Tibial nerve (tissue), 4 donors: Measurements from ENCODE around the gene CORO2A. TPM values are rescaled to one million over a fixed set of nuclear protein-coding genes. Genes with fewer than 3 reads are reported as not detected.
"Not testable (repeated sequence)": the region's sequence is repeated elsewhere in the genome, so short reads cannot be mapped to it uniquely, and the experiment has no call there.

Experiments used
- DNase-seq, 2 donors: peaks; one replicate each; pipeline ENCODE4 v3.0.0-alpha.2; 2019; ENCODE audit warnings: low spot score in 2 of 2
- H3K27ac ChIP-seq, 4 donors: fragments of 200-600 bp; sonication (generic) in 3 of 4; one replicate each; pipeline ENCODE4 v1.5.1; 2017 to 2019; ENCODE audit warnings: mild to moderate bottlenecking in 1 of 4
- H3K27me3 ChIP-seq, 2 donors: fragments of 200-600 bp; sonication (generic) in 1 of 2; one replicate each; pipeline versions ENCODE4 v1.5.1 to v1.6.0; 2017 to 2019
- H3K36me3 ChIP-seq, 3 donors: fragments of 200-600 bp; sonication (generic); one replicate each; pipeline ENCODE4 v1.5.1; 2018 to 2019
- H3K4me1 ChIP-seq, 4 donors: fragments of 200-600 bp; sonication (generic) in 3 of 4; one replicate each; pipeline ENCODE4 v1.5.1; 2017 to 2019
- H3K4me3 ChIP-seq, 4 donors: fragments of 200-600 bp; sonication (generic) in 3 of 4; one replicate each; pipeline ENCODE4 v1.5.1; 2017 to 2019; ENCODE audit warnings: mild to moderate bottlenecking in 1 of 4, moderate library complexity in 1 of 4
- H3K9me3 ChIP-seq, 4 donors: fragments of 200-600 bp; sonication (generic) in 3 of 4; one replicate each; pipeline ENCODE4 v1.5.1; 2017 to 2019
- EP300 ChIP-seq, 2 donors: sonication (generic); formaldehyde crosslinking; IDR thresholded peaks; one replicate each; pipeline ENCODE4 v1.6.1; 2017; ENCODE audit warnings: antibody characterized with exemption in 2 of 2, mild to moderate bottlenecking in 1 of 2
- POLR2A ChIP-seq, 2 donors: fragments of 450-650 bp; IDR thresholded peaks; one replicate each; pipeline ENCODE4 v1.6.1; 2017; ENCODE audit warnings: antibody characterized with exemption in 2 of 2, mild to moderate bottlenecking in 2 of 2, moderate library complexity in 2 of 2
- WGBS, 2 donors: methylation state at CpG; one replicate each; pipeline ENCODE4 v1.1.5; 2018; 5-methylcytosine and 5-hydroxymethylcytosine counted together
- total RNA-seq, 4 donors: library from RNA; depleted of rRNA; stranded (reverse); fragments of >200 nt; gene quantifications; one replicate each; pipeline ENCODE4 v1.1.0, GENCODE V29; 2016
- TF ChIP-seq, protein P1 (sequence below), 5 experiments: fragments of 200-600 bp in 3 of 5; fragments of 450-650 bp in 2 of 5; sonication (generic) in 3 of 5; IDR thresholded peaks; one replicate each; pipeline ENCODE4 v1.5.1; 2016 to 2019; ENCODE audit warnings: antibody characterized with exemption in 5 of 5, mild to moderate bottlenecking in 3 of 5, moderate library complexity in 2 of 5

CORO2A gene
- total RNA-seq, 4 donors from 2014 or later, result 1.9 to 3.3 (median 3.2) TPM

GRCh38 chr9:98094316-98094715, 98.1 kb downstream of the CORO2A start:
- TF ChIP-seq EP300 (IDR thresholded peaks at IDR 0.05) (no peak), POLR2A (IDR thresholded peaks at IDR 0.05) (no peak)
- TF ChIP-seq, protein P1, sequence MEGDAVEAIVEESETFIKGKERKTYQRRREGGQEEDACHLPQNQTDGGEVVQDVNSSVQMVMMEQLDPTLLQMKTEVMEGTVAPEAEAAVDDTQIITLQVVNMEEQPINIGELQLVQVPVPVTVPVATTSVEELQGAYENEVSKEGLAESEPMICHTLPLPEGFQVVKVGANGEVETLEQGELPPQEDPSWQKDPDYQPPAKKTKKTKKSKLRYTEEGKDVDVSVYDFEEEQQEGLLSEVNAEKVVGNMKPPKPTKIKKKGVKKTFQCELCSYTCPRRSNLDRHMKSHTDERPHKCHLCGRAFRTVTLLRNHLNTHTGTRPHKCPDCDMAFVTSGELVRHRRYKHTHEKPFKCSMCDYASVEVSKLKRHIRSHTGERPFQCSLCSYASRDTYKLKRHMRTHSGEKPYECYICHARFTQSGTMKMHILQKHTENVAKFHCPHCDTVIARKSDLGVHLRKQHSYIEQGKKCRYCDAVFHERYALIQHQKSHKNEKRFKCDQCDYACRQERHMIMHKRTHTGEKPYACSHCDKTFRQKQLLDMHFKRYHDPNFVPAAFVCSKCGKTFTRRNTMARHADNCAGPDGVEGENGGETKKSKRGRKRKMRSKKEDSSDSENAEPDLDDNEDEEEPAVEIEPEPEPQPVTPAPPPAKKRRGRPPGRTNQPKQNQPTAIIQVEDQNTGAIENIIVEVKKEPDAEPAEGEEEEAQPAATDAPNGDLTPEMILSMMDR (IDR thresholded peaks at IDR 0.05), result no peak
- no peaks in the 10 kb centered on the region for H3K9me3 ChIP-seq
- peaks cover 0 to 6% (median 0%) of the 10 kb centered on the region in 4 donors for H3K4me1 ChIP-seq
- no peak overlapping the region for H3K4me3 ChIP-seq
- no peak overlapping the region for H3K27ac ChIP-seq
- H3K36me3 ChIP-seq, result peaks cover 0 to 37% (median 0%) of the 10 kb centered on the region in 3 donors
- no peaks in the 10 kb centered on the region for H3K27me3 ChIP-seq
- 81 to 84% methylated on average over 4 of the region's 4 CpGs for WGBS, 2 donors
- DNase-seq, result no peak

- H3K36me3 ChIP-seq, result peaks cover 0 to 28% (median 0%) of the 10 kb centered on the region in 3 donors
- no peak overlapping the region for H3K4me3 ChIP-seq
- no peaks in the 10 kb centered on the region for H3K9me3 ChIP-seq
- no peak overlapping the region for H3K27ac ChIP-seq
- TF ChIP-seq EP300 (IDR thresholded peaks at IDR 0.05) (no peak), POLR2A (IDR thresholded peaks at IDR 0.05) (no peak)
- TF ChIP-seq, protein P1 (IDR thresholded peaks at IDR 0.05), result no peak
- DNase-seq, result no peak
- WGBS, 2 donors, result 73 to 74% methylated on average over 11 of the region's 11 CpGs
- no peaks in the 10 kb centered on the region for H3K27me3 ChIP-seq
- peaks cover 0 to 6% (median 3%) of the 10 kb centered on the region in 4 donors for H3K4me1 ChIP-seq
Measured at GRCh38 chr9:98092613-98092931, 99.9 kb downstream of the CORO2A start.

DNA sequence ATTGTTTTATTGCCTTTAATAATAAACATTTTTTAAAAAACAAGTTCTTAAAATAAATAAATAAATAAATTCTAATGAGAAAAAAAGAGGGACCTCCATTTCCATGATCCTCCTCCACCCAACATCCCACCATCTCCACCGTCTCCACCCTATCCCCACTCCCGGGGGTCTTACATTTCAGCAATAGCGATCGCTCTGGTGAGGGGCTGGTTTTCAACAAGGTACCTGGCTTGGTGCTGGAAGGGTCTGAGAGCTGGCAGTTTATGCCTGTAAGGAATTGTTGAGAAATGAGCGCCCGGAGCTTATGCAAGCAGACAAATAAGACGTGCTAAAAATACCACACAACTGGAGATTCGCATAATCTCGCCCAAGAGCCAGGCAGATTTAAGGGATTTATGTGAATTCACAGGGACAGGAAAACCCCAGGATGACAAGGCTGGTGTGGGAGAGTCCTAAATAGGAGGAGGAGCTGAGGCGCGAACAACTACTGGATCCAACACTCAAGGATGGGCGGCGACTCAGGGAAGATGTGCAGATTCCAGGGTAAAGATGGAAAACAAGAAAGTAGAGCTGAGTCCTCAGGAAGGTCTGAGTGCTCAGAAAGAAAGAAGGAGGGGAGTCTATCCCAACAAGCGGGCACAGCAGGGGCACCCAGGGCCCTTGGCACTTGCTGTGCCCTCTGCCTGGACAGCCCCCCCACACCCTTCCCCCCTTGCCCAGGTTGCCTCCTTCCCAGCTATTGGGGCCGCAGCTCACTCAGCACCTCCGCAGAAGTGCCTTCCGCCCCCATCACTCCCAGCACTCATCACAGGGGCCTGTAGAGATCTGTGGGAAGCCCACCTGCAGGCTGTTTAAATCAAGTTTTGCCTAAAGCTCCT, 100.5 kb downstream of the CORO2A start:
- DNase-seq, result no peak
- Histone ChIP-seq H3K9me3 (no peaks in the 10 kb centered on the region), H3K36me3 (peaks cover 0 to 28% (median 0%) of the 10 kb centered on the region in 3 donors), H3K4me3 (no peak overlapping the region), H3K4me1 (peaks cover 0 to 12% (median 3%) of the 10 kb centered on the region in 4 donors), H3K27me3 (no peaks in the 10 kb centered on the region), H3K27ac (no peak overlapping the region)
- TF ChIP-seq, protein P1 (IDR thresholded peaks at IDR 0.05), result no peak
- TF ChIP-seq POLR2A (IDR thresholded peaks at IDR 0.05), result no peak
- TF ChIP-seq EP300 (IDR thresholded peaks at IDR 0.05), result no peak
- 59 to 60% methylated on average over 17 of the region's 17 CpGs for WGBS, 2 donors

DNA sequence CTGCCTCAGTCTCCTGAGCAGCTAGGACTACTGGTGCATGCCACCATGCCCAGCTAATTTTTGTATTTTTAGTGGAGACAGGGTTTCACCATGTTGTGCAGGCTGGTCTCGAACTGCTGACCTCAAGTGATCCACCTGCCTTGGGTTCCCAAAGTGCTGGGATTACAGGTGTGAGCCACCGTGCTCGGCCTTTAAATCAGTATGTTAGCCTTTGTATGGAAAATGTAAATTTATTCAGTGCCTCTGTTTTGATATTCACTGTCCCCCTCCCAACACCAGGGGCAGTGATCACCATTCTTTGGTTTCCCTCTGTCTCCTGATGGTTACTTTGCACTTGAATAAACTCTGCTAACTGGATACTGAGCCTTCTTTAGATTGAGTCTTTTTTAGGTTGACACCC, 101.8 kb downstream of the CORO2A start:
- H3K27me3 ChIP-seq, H3K4me3 ChIP-seq, DNase-seq, H3K27ac ChIP-seq, H3K9me3 ChIP-seq: not testable (repeated sequence)
- peaks cover 0 to 21% (median 0%) of the 10 kb centered on the region in 3 donors for H3K36me3 ChIP-seq
- H3K4me1 ChIP-seq, result peaks cover 0 to 12% (median 3%) of the 10 kb centered on the region in 4 donors
- WGBS, 2 donors, result 80% methylated on average over 3 of the region's 3 CpGs

DNA sequence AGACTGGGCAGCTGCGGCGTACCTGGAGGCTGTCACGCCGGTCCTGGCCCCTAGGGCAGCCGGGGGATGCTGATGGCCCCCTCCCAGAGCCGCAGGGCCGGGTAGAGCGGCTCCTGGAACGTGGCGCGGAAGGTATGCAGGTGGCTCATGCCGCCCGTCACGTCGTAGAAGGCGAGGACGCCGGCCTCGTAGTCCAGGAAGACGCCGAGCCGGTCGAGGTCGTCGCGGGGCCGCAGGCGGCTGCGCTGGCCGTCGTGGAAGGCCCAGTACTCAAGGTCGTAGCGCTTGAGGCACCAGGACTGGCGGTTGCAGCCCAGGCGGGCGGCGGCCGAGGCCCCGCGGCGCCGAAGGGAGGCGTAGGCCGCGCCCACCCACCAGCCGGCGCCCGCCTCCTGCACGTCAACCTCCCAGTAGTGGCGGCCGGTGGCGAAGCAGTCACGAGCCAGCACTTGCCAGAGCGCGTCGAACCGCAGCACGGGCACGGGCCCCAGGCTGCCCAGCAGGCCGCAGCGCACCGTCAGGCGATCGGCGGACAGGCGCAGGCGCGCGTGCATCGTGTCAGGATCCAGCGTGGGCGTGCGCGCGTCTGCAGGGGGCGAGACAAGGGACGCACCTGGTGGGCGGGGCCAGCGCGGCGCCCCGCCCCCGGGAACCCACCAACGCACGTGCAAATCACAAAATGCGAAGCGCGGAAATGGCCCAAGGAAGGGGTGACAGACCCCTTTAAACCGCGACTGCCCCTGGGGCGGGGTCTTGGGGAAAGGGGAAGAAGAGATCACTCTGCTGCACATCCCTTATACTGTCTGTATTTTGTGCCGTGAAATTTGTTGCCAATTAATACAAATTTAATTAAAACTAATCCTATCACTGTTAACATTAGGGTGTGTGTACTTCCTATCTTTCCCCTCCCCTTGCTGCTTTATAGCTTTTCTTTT, 104.8 kb downstream of the CORO2A start:
- DNase-seq, result no peak
- Histone ChIP-seq H3K9me3 (no peaks in the 10 kb centered on the region), H3K4me1 (peaks cover 0 to 16% (median 3%) of the 10 kb centered on the region in 4 donors), H3K4me3 (peak overlapping the region; percentile 25 to 58 (median 36)), H3K27ac (peak overlapping the region in 3 of 4 donors; percentile 32 to 75 (median 67)), H3K36me3 (peaks cover 0 to 32% (median 0%) of the 10 kb centered on the region in 3 donors), H3K27me3 (no peaks in the 10 kb centered on the region)
- peak in 1 of 2 donors; percentile 23 for TF ChIP-seq EP300 (IDR thresholded peaks at IDR 0.05)
- TF ChIP-seq, protein P1 (IDR thresholded peaks at IDR 0.05), result no peak
- TF ChIP-seq POLR2A (IDR thresholded peaks at IDR 0.05), result peak in 1 of 2 donors; percentile 28
- 19 to 23% methylated on average over 64 to 67 of the region's 92 CpGs for WGBS, 2 donors
